ENCODE data around the gene LCE1E. TPM values are rescaled to one million over a fixed set of nuclear protein-coding genes. Genes with fewer than 3 reads are reported as not detected.

LCE1E gene
- total RNA-seq, 2 donors from 2014 or later, result not detected

DNA sequence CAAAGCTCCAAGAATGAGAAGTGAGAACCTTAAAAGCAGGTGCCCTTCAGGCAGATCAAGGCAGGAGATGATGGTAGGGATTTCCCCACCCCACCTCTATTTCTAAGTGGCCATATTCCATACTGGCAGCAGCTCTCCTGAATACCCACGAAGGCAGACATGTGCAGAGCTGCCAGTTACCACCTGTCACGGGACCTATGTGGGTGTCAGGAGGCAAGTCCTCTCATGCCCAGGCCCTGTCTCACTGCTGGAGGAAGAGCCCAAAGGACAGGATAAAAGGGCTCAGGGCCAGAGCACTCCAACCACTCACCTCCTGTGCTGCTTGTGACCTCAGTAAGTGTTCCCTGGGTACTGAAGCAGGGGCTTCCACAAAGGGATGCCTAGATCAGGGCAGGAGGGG lies 25.0 kb downstream of the LCE1E start:
- H3K27ac Mint-ChIP-seq, result no peak overlapping the region
- no peak overlapping the region for H3K4me3 Mint-ChIP-seq
- DNase-seq (ENCODE audit: low spot score), result no peak
- H3K4me1 Mint-ChIP-seq (ENCODE audit: low read depth in 2 of 2), result no peaks in the 10 kb centered on the region
- no peaks in the 10 kb centered on the region for H3K36me3 Mint-ChIP-seq
- H3K9me3 Mint-ChIP-seq, result no peaks in the 10 kb centered on the region
- peaks cover 5 to 25% of the 10 kb centered on the region in 2 donors for H3K27me3 Mint-ChIP-seq
- peak in 1 of 2 donors; percentile 63 for ATAC-seq

DNA sequence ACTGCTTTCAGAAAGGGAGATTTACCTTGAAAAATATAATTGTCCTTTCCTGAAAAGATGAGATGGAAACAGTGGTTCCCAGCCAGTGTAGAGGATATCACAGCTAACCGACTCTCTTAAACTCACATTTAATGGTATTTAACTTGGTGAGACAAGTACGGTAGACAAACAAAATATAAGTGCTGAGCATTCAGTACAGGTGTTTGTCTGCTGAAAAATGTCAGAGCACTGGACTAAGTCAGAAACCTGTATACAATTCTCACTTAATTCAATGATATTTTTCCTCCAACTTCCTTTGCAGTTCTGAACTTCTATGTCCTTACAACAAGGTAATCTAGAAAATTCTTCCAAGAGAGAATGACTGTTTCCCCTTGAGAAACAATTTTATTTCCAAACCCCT lies 25.6 kb downstream of the LCE1E start, which contains the start of gene LCE1B:
Gene LCE1B, plus strand, starts transcription at position 301 of the 400 bp plus-strand sequence. CDS start 476 bp downstream, outside the sequence.
- H3K27ac Mint-ChIP-seq, result no peak within 1 kb of the TSS
- no peak for ATAC-seq
- H3K27me3 Mint-ChIP-seq, result peaks cover 5 to 29% of the 10 kb centered on the region in 2 donors
- no peak for DNase-seq (ENCODE audit: low spot score)
- H3K4me1 Mint-ChIP-seq (ENCODE audit: low read depth in 2 of 2), result no peaks in the 10 kb centered on the region
- H3K36me3 Mint-ChIP-seq, result no peaks in the 10 kb centered on the region
- no peak within 1 kb of the TSS for H3K4me3 Mint-ChIP-seq
- H3K9me3 Mint-ChIP-seq, result no peaks in the 10 kb centered on the region

DNA sequence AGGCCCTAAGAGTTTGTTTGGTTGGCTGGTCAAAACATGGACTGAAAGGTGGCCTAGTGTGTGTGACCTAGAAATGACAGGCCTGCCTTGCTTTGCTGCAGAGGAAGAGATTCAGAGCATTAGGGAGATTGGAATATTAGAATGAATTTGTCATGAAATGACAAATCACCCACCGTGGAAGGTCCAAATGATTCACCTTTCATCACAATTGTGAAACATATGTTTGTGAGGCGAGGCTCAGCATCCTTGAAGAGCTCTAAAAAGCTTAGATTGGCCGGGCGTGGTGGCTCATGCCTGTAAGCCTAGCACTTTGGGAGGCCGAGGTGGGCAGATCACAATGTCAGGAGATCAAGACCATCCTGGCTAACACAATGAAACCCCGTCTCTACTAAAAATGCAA lies 31.3 kb downstream of the LCE1E start:
- H3K4me3 Mint-ChIP-seq, result no peak overlapping the region
- DNase-seq (ENCODE audit: low spot score) (no peak), ATAC-seq (no peak)
- H3K36me3 Mint-ChIP-seq, result no peaks in the 10 kb centered on the region
- H3K27ac Mint-ChIP-seq, result no peak overlapping the region
- peaks cover 16 to 28% of the 10 kb centered on the region in 2 donors for H3K27me3 Mint-ChIP-seq
- no peaks in the 10 kb centered on the region for H3K9me3 Mint-ChIP-seq
- H3K4me1 Mint-ChIP-seq (ENCODE audit: low read depth in 2 of 2), result no peaks in the 10 kb centered on the region

DNA sequence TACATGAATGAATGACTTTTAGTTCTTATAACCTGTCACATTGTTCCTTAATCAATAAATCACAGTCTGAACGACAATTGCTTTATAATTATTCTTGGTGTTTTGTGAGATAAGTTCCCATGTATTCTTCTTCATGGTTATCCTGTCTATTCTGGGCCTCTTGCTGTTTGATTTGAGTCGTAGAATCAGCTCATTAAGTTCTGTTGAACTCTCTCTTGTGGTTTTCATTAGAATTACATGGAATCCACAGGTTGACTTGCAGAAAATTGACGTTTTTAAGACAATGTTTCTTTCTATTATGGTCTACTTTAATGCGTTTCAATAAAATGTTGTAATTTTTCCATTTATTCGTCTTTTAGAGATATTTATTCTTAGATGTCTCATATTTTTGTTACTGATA lies 37.2 kb downstream of the LCE1E start:
- no peaks in the 10 kb centered on the region for H3K4me1 Mint-ChIP-seq (ENCODE audit: low read depth in 2 of 2)
- H3K9me3 Mint-ChIP-seq, result no peaks in the 10 kb centered on the region
- no peaks in the 10 kb centered on the region for H3K36me3 Mint-ChIP-seq
- no peak overlapping the region for H3K27ac Mint-ChIP-seq
- DNase-seq (ENCODE audit: low spot score) (no peak), ATAC-seq (no peak)
- H3K4me3 Mint-ChIP-seq, result no peak overlapping the region
- H3K27me3 Mint-ChIP-seq, result peaks cover 34 to 45% of the 10 kb centered on the region in 2 donors

DNA sequence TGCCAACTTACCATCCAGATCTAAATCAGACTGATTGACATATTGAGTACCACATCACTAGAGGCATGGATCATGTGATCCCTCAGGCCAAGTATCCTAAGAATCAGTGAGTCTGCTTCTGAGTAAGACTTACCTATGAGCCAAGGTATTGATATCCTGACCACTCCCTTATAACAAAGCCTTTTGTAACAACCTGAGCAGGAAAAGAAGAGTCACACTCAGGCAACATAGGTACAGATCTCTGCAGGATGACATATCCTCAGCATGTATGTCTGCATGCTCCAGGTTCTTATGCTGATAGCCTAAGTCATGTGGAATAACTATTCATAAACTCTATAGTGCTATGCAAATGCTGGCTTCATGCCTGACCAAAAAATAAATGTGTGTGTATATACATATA lies 38.9 kb downstream of the LCE1E start:
- Mint-ChIP-seq H3K4me3 (no peak overlapping the region), H3K9me3 (no peaks in the 10 kb centered on the region), H3K4me1 (ENCODE audit: low read depth in 2 of 2) (no peaks in the 10 kb centered on the region), H3K27ac (no peak overlapping the region), H3K36me3 (no peaks in the 10 kb centered on the region), H3K27me3 (peaks cover 33 to 51% of the 10 kb centered on the region in 2 donors)
- peak in 1 of 2 donors; percentile 20 for ATAC-seq
- DNase-seq (ENCODE audit: low spot score), result no peak

DNA sequence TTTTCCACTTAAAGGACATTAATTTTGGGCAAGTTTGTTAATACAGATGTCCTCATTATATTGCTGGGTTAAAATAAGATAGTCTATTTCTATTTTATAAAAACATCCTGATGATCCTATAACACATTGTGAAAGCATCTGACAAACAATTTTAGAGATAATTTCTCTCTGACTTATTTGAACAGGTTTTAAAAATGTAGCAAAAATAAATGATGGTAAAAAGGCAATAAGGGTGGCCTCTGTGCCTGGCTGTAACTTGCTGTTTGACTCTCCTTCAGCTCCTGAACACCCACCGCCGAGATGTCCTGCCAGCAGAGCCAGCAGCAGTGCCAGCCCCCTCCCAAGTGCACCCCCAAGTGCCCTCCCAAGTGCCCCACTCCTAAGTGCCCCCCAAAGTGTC lies 41.1 kb downstream of the LCE1E start, which contains the start of gene LCE1A:
Gene LCE1A, plus strand, starts transcription at position 301 of the 400 bp plus-strand sequence. Its CDS starts 0 bp downstream, at position 301.
- no peak for ATAC-seq
- Mint-ChIP-seq H3K27ac (no peak within 1 kb of the TSS), H3K4me3 (no peak within 1 kb of the TSS), H3K4me1 (ENCODE audit: low read depth in 2 of 2) (no peaks in the 10 kb centered on the region), H3K36me3 (no peaks in the 10 kb centered on the region), H3K27me3 (peaks cover 30 to 64% of the 10 kb centered on the region in 2 donors), H3K9me3 (no peaks in the 10 kb centered on the region)
- DNase-seq (ENCODE audit: low spot score), result no peak

DNA sequence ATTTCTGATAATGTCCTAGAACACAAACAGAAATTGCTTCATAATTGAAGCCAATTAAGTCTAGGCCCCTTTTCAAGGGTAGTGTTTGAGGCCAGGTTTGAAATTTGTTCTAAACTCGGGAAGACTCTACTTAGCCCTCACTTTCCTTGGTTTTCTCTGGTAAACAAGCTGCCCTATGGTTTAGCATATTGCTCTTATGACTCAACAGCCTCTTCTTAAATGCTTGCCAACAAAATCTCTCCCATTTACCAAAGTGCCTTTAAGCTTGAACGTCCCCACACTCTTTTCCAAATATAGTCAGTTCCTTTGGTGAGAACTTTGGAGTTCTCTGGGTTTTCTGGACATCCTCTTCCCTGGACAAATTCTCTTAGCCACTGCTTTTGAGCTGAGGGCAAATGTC lies 50.8 kb downstream of the LCE1E start:
- Mint-ChIP-seq H3K27ac (no peak overlapping the region), H3K27me3 (peaks cover 12 to 30% of the 10 kb centered on the region in 2 donors), H3K36me3 (no peaks in the 10 kb centered on the region), H3K9me3 (no peaks in the 10 kb centered on the region), H3K4me3 (no peak overlapping the region), H3K4me1 (ENCODE audit: low read depth in 2 of 2) (no peaks in the 10 kb centered on the region)
- ATAC-seq (no peak), DNase-seq (ENCODE audit: low spot score) (no peak)

Other genes with a start within 250 kb of the LCE1E start
- not detected for gene LCE3E, start 219.5 kb upstream of the LCE1E start, total RNA-seq
- not detected for gene LCE3D, start 205.7 kb upstream of the LCE1E start, total RNA-seq
- not detected for gene LCE3C, start 186.0 kb upstream of the LCE1E start, total RNA-seq
- gene LCE3B, start 172.4 kb upstream of the LCE1E start, total RNA-seq, result not detected
- gene LCE3A, start 163.2 kb upstream of the LCE1E start, total RNA-seq, result not detected
- gene LCE2D, start 122.9 kb upstream of the LCE1E start, total RNA-seq, result not detected
- not detected for gene LCE2C, start 111.0 kb upstream of the LCE1E start, total RNA-seq
- gene LCE2B, start 100.1 kb upstream of the LCE1E start, total RNA-seq, result not detected
- not detected for gene LCE2A, start 87.9 kb upstream of the LCE1E start, total RNA-seq
- not detected for gene LCE4A, start 78.1 kb upstream of the LCE1E start, total RNA-seq
- not detected for gene KPRP, start 28.2 kb upstream of the LCE1E start, total RNA-seq
- not detected for gene LCE1F, start 11.1 kb upstream of the LCE1E start, total RNA-seq
- gene LCE1D, start 10.5 kb downstream of the LCE1E start, total RNA-seq, result not detected
- gene LCE1C, start 20.4 kb downstream of the LCE1E start, total RNA-seq, result not detected
- not detected for gene LCE1B, start 25.7 kb downstream of the LCE1E start, total RNA-seq
- not detected for gene LCE1A, start 41.2 kb downstream of the LCE1E start, total RNA-seq
- gene LCE6A, start 56.6 kb downstream of the LCE1E start, total RNA-seq, result not detected
- not detected for gene LCE7A, start 73.7 kb downstream of the LCE1E start, total RNA-seq
- not detected for gene SMCP, start 92.1 kb downstream of the LCE1E start, total RNA-seq
- not detected for gene IVL, start 122.3 kb downstream of the LCE1E start, total RNA-seq
- gene SPRR5, start 160.9 kb downstream of the LCE1E start, total RNA-seq, result not detected
- gene SPRR4, start 184.4 kb downstream of the LCE1E start, total RNA-seq, result not detected
- not detected for gene SPRR1A, start 197.8 kb downstream of the LCE1E start, total RNA-seq
- not detected for gene SPRR3, start 215.5 kb downstream of the LCE1E start, total RNA-seq
- gene SPRR1B, start 244.9 kb downstream of the LCE1E start, total RNA-seq, result not detected

All from natural killer cell treated with Interleukin-12 subunit alpha and Interleukin-12 subunit beta and Interleukin-15 and Interleukin-18, amount 100 ng/mL, for 72 hours (primary cell).